22Rv1 (cell line): Measurements from ENCODE around the gene P2RX1.

Experiments used
- H3K27ac ChIP-seq: fragments of 450-650 bp; 2 replicates; pipeline ENCODE4 v1.5.1; 2017
- CTCF ChIP-seq: fragments of 450-650 bp; IDR thresholded peaks from 2 replicates; pipeline ENCODE4 v1.5.1; 2017; ENCODE audit warnings: mild to moderate bottlenecking
- ZFX ChIP-seq: fragments of 450-650 bp; IDR thresholded peaks from 2 replicates; pipeline ENCODE4 v1.6.1; 2017; ENCODE audit warnings: antibody characterized with exemption, borderline replicate concordance

Gene P2RX1

GRCh38 chr17:3900646-3901045, 15.6 kb downstream of the P2RX1 start:
- TF ChIP-seq ZFX (no peak), CTCF (no peak)
- no peak overlapping the region for H3K27ac ChIP-seq

GRCh38 chr17:3897731-3898130, 18.5 kb downstream of the P2RX1 start:
- no peak overlapping the region for H3K27ac ChIP-seq

GRCh38 chr17:3896968-3897235, 19.4 kb downstream of the P2RX1 start:
- no peak overlapping the region for H3K27ac ChIP-seq
- TF ChIP-seq ZFX: no peak
- TF ChIP-seq CTCF: no peak

More at GRCh38 chr17:3897731-3898130, 18.5 kb downstream of the P2RX1 start:
- TF ChIP-seq ZFX (no peak), CTCF (no peak)

- no peak for TF ChIP-seq CTCF
- no peak for TF ChIP-seq ZFX
- H3K27ac ChIP-seq: no peak overlapping the region
Observed at GRCh38 chr17:3896108-3896967, 19.9 kb downstream of the P2RX1 start.

GRCh38 chr17:3895354-3895753, 20.9 kb downstream of the P2RX1 start:
- TF ChIP-seq ZFX (no peak), CTCF (no peak)
- H3K27ac ChIP-seq: peak overlapping the region; percentile 65

- peak overlapping the region; percentile 65 for H3K27ac ChIP-seq
Observed at GRCh38 chr17:3894911-3895343, 21.3 kb downstream of the P2RX1 start.

More at GRCh38 chr17:3894911-3895343, 21.3 kb downstream of the P2RX1 start:
- TF ChIP-seq CTCF (no peak), ZFX (no peak)
